IPS-15b (cell line): ENCODE data around the gene HBA2.
"Not testable (repeated sequence)": the region's sequence is repeated elsewhere in the genome, so short reads cannot be mapped to it uniquely, and the experiment has no call there.

Source experiments
- H3K27me3 ChIP-seq: one replicate; pipeline ENCODE4 v1.6.1; 2013; ENCODE audit warnings: low read length; ENCODE audit not compliant: control insufficient read depth, insufficient read depth
- H3K36me3 ChIP-seq: one replicate; pipeline ENCODE4 v1.6.1; 2013; ENCODE audit warnings: low read length; ENCODE audit not compliant: control insufficient read depth, insufficient read depth
- H3K4me1 ChIP-seq: one replicate; pipeline ENCODE4 v1.6.1; 2013; ENCODE audit warnings: mild to moderate bottlenecking, low read length; ENCODE audit not compliant: control insufficient read depth, insufficient read depth
- H3K4me3 ChIP-seq: one replicate; pipeline ENCODE4 v1.5.1; 2013; ENCODE audit warnings: low read depth, low read length
- H3K9ac ChIP-seq: one replicate; pipeline ENCODE4 v1.6.1; 2013; ENCODE audit warnings: low read depth, mild to moderate bottlenecking, low read length
- H3K9me3 ChIP-seq: one replicate; pipeline ENCODE4 v1.6.1; 2013; ENCODE audit warnings: mild to moderate bottlenecking, low read length; ENCODE audit not compliant: control insufficient read depth, insufficient read depth

HBA2 gene

DNA sequence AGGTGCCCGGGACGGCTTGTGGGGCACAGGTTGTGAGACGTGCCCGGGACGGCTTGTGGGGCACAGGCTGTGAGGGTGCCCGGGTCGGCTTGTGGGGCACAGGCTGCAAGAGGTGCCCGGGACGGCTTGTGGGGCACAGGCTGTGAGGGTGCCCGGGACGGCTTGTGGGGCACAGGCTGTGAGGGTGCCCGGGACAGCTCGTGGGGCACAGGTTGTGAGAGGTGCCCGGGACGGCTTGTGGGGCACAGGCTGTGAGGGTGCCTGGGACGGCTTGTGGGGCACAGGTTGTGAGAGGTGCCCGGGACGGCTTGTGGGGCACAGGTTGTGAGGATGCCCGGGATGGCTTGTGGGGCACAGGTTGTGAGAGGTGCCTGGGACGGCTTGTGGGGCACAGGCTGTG, 12.4 kb upstream of the HBA2 start:
- not testable (repeated sequence) for H3K4me1 ChIP-seq, H3K4me3 ChIP-seq, H3K36me3 ChIP-seq, H3K9ac ChIP-seq, H3K9me3 ChIP-seq
- H3K27me3 ChIP-seq = peaks cover 57% of the 10 kb centered on the region

DNA sequence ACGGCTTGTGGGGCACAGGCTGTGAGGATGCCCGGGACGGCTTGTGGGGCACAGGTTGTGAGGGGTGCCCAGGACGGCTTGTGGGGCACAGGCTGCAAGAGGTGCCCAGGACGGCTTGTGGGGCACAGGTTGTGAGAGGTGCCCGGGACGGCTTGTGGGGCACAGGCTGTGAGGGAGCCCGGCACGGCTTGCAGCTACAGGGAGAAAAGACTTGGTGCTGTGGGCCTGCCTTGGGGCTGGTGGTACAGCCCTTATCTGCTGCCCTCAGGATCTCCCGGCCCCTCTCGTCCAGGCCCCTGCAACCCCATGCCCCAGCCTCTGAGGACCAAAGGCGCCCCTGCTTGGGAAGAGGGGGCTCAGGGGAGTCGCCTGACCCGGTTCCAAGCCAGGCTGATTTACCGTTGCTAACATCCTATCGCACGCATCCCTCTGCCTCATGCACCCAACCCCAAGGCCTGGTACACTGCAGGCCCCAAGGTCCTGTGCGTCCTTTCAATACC, 11.9 kb upstream of the HBA2 start:
- Histone ChIP-seq H3K36me3 (no peaks in the 10 kb centered on the region), H3K9me3 (no peaks in the 10 kb centered on the region), H3K4me1 (no peaks in the 10 kb centered on the region), H3K27me3 (peaks cover 59% of the 10 kb centered on the region), H3K9ac (no peak overlapping the region), H3K4me3 (no peak overlapping the region)

DNA sequence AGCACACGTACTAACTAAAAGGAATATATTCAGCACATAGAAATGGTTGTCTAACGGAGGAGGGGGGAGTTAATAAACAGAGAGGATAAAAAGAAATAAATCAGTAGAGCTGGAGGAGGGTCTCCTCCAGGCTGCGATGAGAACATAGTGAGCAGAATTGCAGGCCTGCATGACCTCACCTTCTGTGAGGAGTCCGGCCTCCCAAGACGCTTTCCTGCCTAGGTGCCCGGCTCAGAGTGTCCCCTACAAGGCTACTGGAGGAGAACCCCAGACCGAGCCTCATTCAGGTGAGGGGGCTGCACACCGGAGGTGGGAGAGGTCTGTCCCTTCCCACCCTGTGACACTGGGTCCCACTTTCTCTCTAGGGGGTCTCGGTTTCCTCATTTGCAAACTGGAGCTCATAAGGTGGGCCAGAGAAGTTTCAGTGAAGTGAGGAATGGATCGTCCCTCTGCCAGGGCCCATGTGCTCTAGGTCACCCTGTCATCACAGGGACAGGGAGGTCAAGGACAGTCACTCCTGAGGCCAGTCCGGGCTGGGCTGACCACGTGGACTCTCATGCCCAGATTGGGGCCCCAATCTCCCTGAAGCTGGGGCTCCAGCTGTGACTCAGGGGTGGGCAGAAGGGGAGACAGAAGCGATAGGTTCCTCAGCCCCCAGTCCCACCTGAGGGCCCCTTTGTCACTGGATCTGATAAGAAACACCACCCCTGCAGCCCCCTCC, 10.2 kb upstream of the HBA2 start:
- Histone ChIP-seq H3K4me3 (no peak overlapping the region), H3K27me3 (peaks cover 64% of the 10 kb centered on the region), H3K4me1 (peaks cover 4% of the 10 kb centered on the region), H3K9ac (no peak overlapping the region), H3K9me3 (no peaks in the 10 kb centered on the region), H3K36me3 (no peaks in the 10 kb centered on the region)

DNA sequence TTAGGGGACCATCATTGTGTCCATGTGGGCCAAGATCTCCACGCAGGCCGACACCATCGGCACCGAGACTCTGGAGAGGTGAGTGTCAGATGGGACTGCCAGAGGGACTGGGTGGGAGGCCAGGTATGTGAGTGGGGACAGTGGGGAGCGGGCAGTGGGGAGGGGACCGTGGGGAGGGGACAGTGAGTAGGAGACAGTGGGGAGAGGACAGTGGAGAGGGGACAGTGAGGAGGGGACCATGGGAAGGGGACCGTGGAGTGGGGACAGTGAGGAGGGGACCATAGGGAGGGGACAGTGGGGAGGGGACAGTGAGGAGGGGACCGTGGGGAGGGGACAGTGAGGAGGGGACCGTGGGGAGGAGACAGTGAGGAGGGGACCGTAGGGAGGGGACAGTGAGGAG, 9.5 kb upstream of the HBA2 start:
- H3K4me1 ChIP-seq, H3K4me3 ChIP-seq, H3K36me3 ChIP-seq, H3K9ac ChIP-seq, H3K9me3 ChIP-seq: not testable (repeated sequence)
- H3K27me3 ChIP-seq = peaks cover 64% of the 10 kb centered on the region

DNA sequence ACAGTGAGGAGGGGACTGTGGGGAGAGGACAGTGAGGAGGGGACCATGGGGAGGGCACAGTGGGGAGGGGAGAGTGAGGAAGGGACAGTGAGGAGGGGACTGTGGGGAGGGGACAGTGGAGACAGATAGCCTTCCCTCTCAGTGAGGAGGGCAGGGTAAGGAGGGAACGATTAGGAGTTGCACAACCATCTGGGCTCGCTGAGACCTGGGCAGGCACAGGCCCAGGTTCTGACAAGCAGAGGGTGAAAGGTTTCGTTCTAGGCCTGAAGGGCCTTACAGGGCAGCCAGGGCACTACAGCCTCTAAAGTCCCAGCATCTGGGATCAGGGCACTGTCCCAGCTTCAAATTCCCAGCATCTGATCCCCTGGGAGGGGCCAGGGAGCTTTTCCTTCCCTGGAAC, 9.0 kb upstream of the HBA2 start:
- H3K4me3 ChIP-seq, H3K9me3 ChIP-seq, H3K36me3 ChIP-seq, H3K4me1 ChIP-seq, H3K9ac ChIP-seq: not testable (repeated sequence)
- H3K27me3 ChIP-seq = peaks cover 66% of the 10 kb centered on the region

DNA sequence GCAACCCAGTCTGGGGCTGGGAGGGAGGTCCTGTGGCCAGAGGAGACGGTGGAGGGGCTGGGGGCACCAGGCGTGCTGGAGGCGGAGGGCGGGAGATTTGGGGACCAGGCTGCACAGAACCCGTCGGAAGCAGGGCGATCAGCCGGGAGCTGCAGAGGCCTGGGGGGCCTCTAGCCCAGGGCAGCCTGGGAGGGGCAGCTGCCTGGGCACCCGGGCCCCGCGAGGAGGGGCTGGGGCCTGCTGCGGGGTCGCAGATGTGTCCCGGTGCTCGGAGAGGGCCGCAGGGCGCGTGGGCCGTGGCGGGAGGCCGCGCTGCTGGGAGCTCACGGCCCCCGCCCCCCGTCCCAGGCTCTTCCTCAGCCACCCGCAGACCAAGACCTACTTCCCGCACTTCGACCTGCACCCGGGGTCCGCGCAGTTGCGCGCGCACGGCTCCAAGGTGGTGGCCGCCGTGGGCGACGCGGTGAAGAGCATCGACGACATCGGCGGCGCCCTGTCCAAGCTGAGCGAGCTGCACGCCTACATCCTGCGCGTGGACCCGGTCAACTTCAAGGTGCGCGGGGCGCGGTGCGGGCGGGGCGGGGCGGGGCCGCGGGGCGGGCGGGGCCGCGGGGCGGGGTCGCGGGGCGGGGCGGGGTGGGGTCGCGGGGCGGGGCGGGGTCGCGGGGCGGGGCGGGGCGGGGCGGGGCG, 8.4 kb upstream of the HBA2 start:
- H3K9me3 ChIP-seq, H3K36me3 ChIP-seq, H3K4me3 ChIP-seq, H3K9ac ChIP-seq, H3K4me1 ChIP-seq: not testable (repeated sequence)
- H3K27me3 ChIP-seq = peaks cover 68% of the 10 kb centered on the region

DNA sequence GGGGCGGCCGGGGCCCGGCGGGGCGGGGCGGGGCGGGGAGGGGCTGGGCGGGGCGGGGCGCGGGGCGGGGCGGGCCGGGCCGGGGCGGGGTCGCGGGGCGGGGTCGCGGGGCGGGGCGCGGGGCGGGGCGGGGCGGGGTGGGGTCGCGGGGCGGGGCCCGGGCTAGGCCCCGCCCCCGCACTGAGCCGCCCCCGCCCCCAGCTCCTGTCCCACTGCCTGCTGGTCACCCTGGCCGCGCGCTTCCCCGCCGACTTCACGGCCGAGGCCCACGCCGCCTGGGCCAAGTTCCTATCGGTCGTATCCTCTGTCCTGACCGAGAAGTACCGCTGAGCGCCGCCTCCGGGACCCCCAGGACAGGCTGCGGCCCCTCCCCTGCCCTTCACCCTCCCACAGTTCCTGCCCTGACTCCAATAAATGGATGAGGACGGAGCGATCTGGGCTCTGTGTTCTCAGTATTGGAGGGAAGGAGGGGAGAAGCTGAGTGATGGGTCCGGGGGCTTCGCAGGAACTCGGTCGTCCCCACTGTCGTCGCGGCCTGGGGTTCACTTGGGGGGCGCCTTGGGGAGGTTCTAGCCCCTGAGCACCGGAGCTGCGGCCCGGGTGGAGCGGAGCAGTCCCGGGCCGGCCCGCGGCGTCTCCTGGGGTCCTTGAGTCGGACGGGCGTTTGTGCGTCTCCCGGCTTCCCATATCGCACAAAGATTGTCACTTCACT, 7.7 kb upstream of the HBA2 start:
- no peaks in the 10 kb centered on the region for H3K9me3 ChIP-seq
- H3K4me1 ChIP-seq = peaks cover 4% of the 10 kb centered on the region
- H3K36me3 ChIP-seq = no peaks in the 10 kb centered on the region
- H3K9ac ChIP-seq = no peak overlapping the region
- peak overlapping the region; percentile 41 for H3K4me3 ChIP-seq
- peaks cover 67% of the 10 kb centered on the region for H3K27me3 ChIP-seq

DNA sequence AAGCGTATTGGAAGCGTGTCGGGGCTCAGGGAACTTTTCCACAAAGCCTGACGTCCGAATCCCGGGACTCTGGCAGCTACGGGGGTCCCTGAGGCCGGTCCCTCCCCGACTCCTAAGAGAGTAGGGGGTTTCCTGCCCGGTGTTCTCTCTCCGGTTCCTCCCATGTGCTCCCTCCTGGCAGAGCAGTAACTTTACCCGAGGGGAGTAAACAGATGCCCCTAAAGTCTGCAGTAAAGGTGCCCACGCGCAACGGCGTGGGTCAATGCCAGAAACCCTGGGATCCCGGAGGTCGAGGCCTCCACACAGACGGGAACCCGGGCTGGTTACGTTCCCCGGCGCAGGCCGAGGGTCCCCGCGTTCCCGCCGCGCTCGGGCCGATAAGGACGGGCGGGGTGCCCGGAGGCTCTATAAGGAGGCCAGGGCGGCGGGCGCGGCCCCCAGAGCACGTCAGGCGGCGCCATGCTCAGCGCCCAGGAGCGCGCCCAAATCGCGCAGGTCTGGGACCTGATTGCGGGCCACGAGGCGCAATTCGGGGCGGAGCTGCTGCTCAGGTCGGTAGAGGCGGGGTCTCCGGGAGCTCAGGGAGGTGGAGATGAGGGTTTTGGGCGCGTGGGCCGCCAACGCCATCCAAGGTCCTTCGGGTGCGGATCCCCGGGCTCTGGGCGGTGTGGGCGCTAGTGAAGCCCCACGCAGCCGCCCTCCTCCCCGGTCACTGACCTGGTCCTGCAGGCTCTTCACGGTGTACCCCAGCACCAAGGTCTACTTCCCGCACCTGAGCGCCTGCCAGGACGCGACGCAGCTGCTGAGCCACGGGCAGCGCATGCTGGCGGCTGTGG, 6.9 kb upstream of the HBA2 start, which contains the start of gene HBM:
HBM (plus strand) TSS at position 440 of the 836 bp plus-strand sequence; CDS start at position 460, 20 bp downstream.
- H3K4me1 ChIP-seq = peaks cover 4% of the 10 kb centered on the region
- H3K27me3 ChIP-seq = peaks cover 73% of the 10 kb centered on the region
- H3K4me3 ChIP-seq = peak within 1 kb of the TSS; percentile 41
- H3K9me3 ChIP-seq = no peaks in the 10 kb centered on the region
- no peak within 1 kb of the TSS for H3K9ac ChIP-seq
- H3K36me3 ChIP-seq = no peaks in the 10 kb centered on the region

DNA sequence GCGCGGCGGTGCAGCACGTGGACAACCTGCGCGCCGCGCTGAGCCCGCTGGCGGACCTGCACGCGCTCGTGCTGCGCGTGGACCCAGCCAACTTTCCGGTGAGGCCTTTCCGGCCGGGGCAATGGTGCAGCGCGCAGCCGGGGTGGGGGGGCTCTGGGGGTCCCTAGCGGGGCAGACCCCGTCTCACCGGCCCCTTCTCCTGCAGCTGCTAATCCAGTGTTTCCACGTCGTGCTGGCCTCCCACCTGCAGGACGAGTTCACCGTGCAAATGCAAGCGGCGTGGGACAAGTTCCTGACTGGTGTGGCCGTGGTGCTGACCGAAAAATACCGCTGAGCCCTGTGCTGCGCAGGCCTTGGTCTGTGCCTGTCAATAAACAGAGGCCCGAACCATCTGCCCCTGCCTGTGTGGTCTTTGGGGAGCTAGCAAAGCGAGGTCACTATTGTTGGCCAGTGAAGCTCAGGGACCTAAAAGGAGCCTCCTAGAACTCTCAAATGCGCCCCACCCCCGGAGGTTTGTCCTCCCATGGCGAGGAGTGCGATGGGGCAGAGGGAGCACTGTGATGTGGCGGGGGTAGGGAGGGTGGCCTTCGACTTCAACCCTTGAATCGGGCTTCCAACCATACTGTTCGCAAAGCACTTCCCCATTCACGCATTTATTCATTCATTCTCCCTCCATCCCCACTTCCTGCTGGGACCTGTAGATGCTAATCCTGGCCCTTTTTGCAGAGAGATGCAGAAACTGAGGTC, 6.1 kb upstream of the HBA2 start:
- no peak overlapping the region for H3K9ac ChIP-seq
- H3K36me3 ChIP-seq = no peaks in the 10 kb centered on the region
- no peaks in the 10 kb centered on the region for H3K9me3 ChIP-seq
- peaks cover 73% of the 10 kb centered on the region for H3K27me3 ChIP-seq
- H3K4me3 ChIP-seq = peak overlapping the region; percentile 41
- peaks cover 4% of the 10 kb centered on the region for H3K4me1 ChIP-seq

DNA sequence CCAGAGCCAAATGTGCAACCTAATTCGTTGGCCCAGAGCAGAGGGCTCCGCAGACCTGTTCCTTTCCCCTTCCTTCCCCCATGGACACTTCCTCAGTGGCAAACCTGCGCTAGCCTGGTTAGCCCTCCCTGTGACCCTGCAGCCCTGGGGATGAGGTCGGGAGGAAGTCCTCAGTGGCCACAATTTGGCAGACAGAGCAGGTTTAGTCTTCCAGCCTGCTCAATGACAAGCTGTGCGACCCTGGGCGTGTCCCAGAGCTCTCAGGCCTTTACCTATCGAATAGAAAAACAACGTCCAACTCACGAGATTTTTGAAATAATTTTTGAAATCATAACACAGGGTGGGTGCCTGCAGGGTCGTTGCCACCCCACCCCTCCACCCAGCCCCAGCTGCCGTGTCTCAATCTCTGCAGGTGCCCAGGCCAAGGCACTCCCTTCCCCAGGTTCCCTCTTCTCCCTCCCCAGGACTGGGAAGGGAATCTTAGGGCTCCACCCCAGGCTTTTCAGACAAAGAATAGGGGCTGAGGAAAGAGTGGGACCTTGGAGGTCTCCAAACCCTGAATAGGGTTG, 5.5 kb upstream of the HBA2 start:
- H3K27me3 ChIP-seq = peaks cover 72% of the 10 kb centered on the region
- H3K9me3 ChIP-seq = no peaks in the 10 kb centered on the region
- H3K9ac ChIP-seq = no peak overlapping the region
- peak overlapping the region; percentile 41 for H3K4me3 ChIP-seq
- H3K4me1 ChIP-seq = peaks cover 4% of the 10 kb centered on the region
- no peaks in the 10 kb centered on the region for H3K36me3 ChIP-seq
